IMR-90 (cell line): Measurements from ENCODE around the gene PRKAG2. TPM values are rescaled to one million over a fixed set of nuclear protein-coding genes. Genes with fewer than 3 reads are reported as not detected.

ENCODE experiments used
- ATAC-seq: fragments of 200-7000 bp; cut with Tn5 transposase; 2 replicates; pipeline ENCODE4 v1.9.1; 2020; ENCODE audit warnings: low read depth, mild to moderate bottlenecking, moderate library complexity
- BruUV-seq: library from RNA; stranded (reverse); fragments of 400-500 nt; replicated peaks from 2 replicates; lab custom pipeline; 2021; lab: Mats Ljungman, UMichigan
- CTCF ChIA-PET: fragments of 300-600 bp; formaldehyde crosslinking; extraction: SDS; loops from one replicate; lab custom pipeline; 2021; ENCODE audit warnings: antibody characterized with exemption; lab: Yijun Ruan, JAX
- POLR2A ChIA-PET: fragments of 300-600 bp; sonication (Branson Sonifier 250); formaldehyde crosslinking; loops from one replicate; lab custom pipeline; 2022; ENCODE audit warnings: antibody characterized with exemption; ENCODE audit not compliant: unreplicated experiment; lab: Charles Lee
- DNase-seq: peaks from one replicate; pipeline ENCODE4 v3.0.0; 2013
- H2AFZ ChIP-seq: replicated peaks from 2 replicates; pipeline ENCODE3; 2013; ENCODE audit warnings: low read length, mild to moderate bottlenecking; ENCODE audit not compliant: poor library complexity
- H2AK5ac ChIP-seq: 2 replicates; pipeline ENCODE4 v1.6.1; 2013; ENCODE audit warnings: low read depth, low read length, inconsistent platforms
- H2AK9ac ChIP-seq: replicated peaks from 2 replicates; pipeline ENCODE3; 2013; ENCODE audit warnings: mild to moderate bottlenecking, low read depth, low read length, moderate library complexity; ENCODE audit not compliant: poor library complexity
- H2BK120ac ChIP-seq: 2 replicates; pipeline ENCODE4 v1.6.1; 2013; ENCODE audit warnings: low read depth, low read length, inconsistent platforms
- H2BK15ac ChIP-seq: 3 replicates; pipeline ENCODE4 v1.6.1; 2013; ENCODE audit warnings: low read depth, low read length, inconsistent platforms
- H2BK20ac ChIP-seq: 2 replicates; pipeline ENCODE4 v1.6.1; 2013; ENCODE audit warnings: low read depth, mild to moderate bottlenecking, inconsistent platforms, low read length, moderate library complexity
- H2BK5ac ChIP-seq: 2 replicates; pipeline ENCODE4 v1.6.1; 2013; ENCODE audit warnings: mild to moderate bottlenecking, low read depth, low read length, inconsistent platforms; ENCODE audit not compliant: poor library complexity, severe bottlenecking
- H3K14ac ChIP-seq: replicated peaks from 2 replicates; pipeline ENCODE4 v1.6.1; 2013; ENCODE audit warnings: low read depth, low read length, inconsistent platforms
- H3K18ac ChIP-seq: 2 replicates; pipeline ENCODE4 v1.6.1; 2013; ENCODE audit warnings: low read depth, low read length, control low read depth
- H3K23ac ChIP-seq: 2 replicates; pipeline ENCODE4 v1.6.1; 2013; ENCODE audit warnings: low read depth, low read length, inconsistent platforms
- H3K27ac ChIP-seq: 2 replicates; pipeline ENCODE4 v1.5.1; 2013; ENCODE audit warnings: mild to moderate bottlenecking, control low read depth, low read length; ENCODE audit not compliant: insufficient read depth
- H3K27me3 ChIP-seq: 2 replicates; pipeline ENCODE4 v1.6.1; 2013; ENCODE audit warnings: low read length; ENCODE audit not compliant: control insufficient read depth, insufficient read depth
- H3K36me3 ChIP-seq: 2 replicates; pipeline ENCODE4 v1.6.1; 2013; ENCODE audit warnings: low read length, mixed read lengths; ENCODE audit not compliant: control insufficient read depth, insufficient read depth
- H3K4ac ChIP-seq: 2 replicates; pipeline ENCODE4 v1.6.1; 2013; ENCODE audit warnings: low read depth, low read length, inconsistent platforms
- H3K4me1 ChIP-seq: 2 replicates; pipeline ENCODE4 v1.6.1; 2013; ENCODE audit warnings: low read length, mixed read lengths; ENCODE audit not compliant: control insufficient read depth, insufficient read depth
- H3K4me2 ChIP-seq: 2 replicates; pipeline ENCODE4 v1.6.1; 2013; ENCODE audit warnings: low read depth, mild to moderate bottlenecking, control low read depth, low read length, moderate library complexity
- H3K4me3 ChIP-seq: 2 replicates; pipeline ENCODE4 v1.5.1; 2013; ENCODE audit warnings: low read depth, mild to moderate bottlenecking, control low read depth, low read length, moderate library complexity; ENCODE audit not compliant: insufficient read depth
- H3K56ac ChIP-seq: 2 replicates; pipeline ENCODE4 v1.6.1; 2013; ENCODE audit warnings: low read length, inconsistent platforms; ENCODE audit not compliant: insufficient read depth; ENCODE audit errors: extremely low read depth
- H3K79me1 ChIP-seq, 2 experiments: 2 replicates each; pipeline ENCODE4 v1.6.1; 2013; ENCODE audit warnings: low read length in 2 of 2, inconsistent platforms in 1 of 2, low read depth in 1 of 2
- H3K9ac ChIP-seq: 2 replicates; pipeline ENCODE4 v1.6.1; 2013; ENCODE audit warnings: low read depth, low read length, control low read depth
- H3K9me1 ChIP-seq: 2 replicates; pipeline ENCODE4 v1.6.1; 2013; ENCODE audit warnings: low read length, inconsistent platforms; ENCODE audit not compliant: insufficient read depth
- H3K9me3 ChIP-seq: 2 replicates; pipeline ENCODE4 v1.6.1; 2013; ENCODE audit warnings: low read length; ENCODE audit not compliant: control insufficient read depth, insufficient read depth
- H4K20me1 ChIP-seq: 2 replicates; pipeline ENCODE4 v1.6.1; 2013; ENCODE audit warnings: low read length, inconsistent platforms; ENCODE audit not compliant: insufficient read depth
- H4K5ac ChIP-seq: 2 replicates; pipeline ENCODE4 v1.6.1; 2013; ENCODE audit warnings: mild to moderate bottlenecking, low read depth, low read length, control low read depth
- H4K8ac ChIP-seq, 2 experiments: 2 replicates each; pipeline ENCODE4 v1.6.1; 2013; ENCODE audit warnings: low read depth in 2 of 2, low read length in 2 of 2, control low read depth in 1 of 2, inconsistent platforms in 1 of 2
- H4K91ac ChIP-seq: 2 replicates; pipeline ENCODE4 v1.6.1; 2013; ENCODE audit warnings: low read depth, low read length, inconsistent platforms; ENCODE audit not compliant: insufficient read depth
- BHLHE40 ChIP-seq: fragments of 150-350 bp; IDR thresholded peaks from 2 replicates; pipeline ENCODE4 v1.6.1; 2016; ENCODE audit warnings: mild to moderate bottlenecking, low read depth, low read length
- CEBPB ChIP-seq: IDR thresholded peaks from 2 replicates; pipeline ENCODE4 v1.6.1; 2012; ENCODE audit warnings: low read depth, low read length, improper control_type of control experiment
- CHD1 ChIP-seq: IDR thresholded peaks from 2 replicates; pipeline ENCODE4 v1.6.1; 2012; ENCODE audit warnings: low read depth, low read length, improper control_type of control experiment
- CTCF ChIP-seq: conservative IDR thresholded peaks from 2 replicates; pipeline ENCODE4 v1.5.1; 2012; ENCODE audit warnings: mild to moderate bottlenecking, low read depth, low read length, improper control_type of control experiment
- ELK1 ChIP-seq: fragments of 150-350 bp; IDR thresholded peaks from 2 replicates; pipeline ENCODE4 v1.6.1; 2016; ENCODE audit warnings: low read depth, mild to moderate bottlenecking, low read length, moderate library complexity, borderline replicate concordance
- FOS ChIP-seq: fragments of 150-350 bp; IDR thresholded peaks from 2 replicates; pipeline ENCODE4 v1.6.1; 2016; ENCODE audit warnings: low read depth, low read length
- MAFK ChIP-seq: IDR thresholded peaks from 2 replicates; pipeline ENCODE4 v1.6.1; 2012; ENCODE audit warnings: low read depth, low read length, improper control_type of control experiment
- MAZ ChIP-seq: IDR thresholded peaks from 2 replicates; pipeline ENCODE4 v1.6.1; 2012; ENCODE audit warnings: low read depth, mild to moderate bottlenecking, low read length, improper control_type of control experiment, moderate library complexity, borderline replicate concordance
- MXI1 ChIP-seq: IDR thresholded peaks from 2 replicates; pipeline ENCODE4 v1.6.1; 2012; ENCODE audit warnings: low read depth, mild to moderate bottlenecking, low read length, moderate library complexity, borderline replicate concordance
- NFE2L2 ChIP-seq: fragments of 150-350 bp; IDR thresholded peaks from 2 replicates; pipeline ENCODE4 v1.6.1; 2016; ENCODE audit warnings: low read depth, mild to moderate bottlenecking, low read length
- POLR2A ChIP-seq: IDR thresholded peaks from 2 replicates; pipeline ENCODE4 v1.6.1; 2012; ENCODE audit warnings: mild to moderate bottlenecking, low read depth, low read length
- RAD21 ChIP-seq: IDR thresholded peaks from 2 replicates; pipeline ENCODE4 v1.6.1; 2012; ENCODE audit warnings: low read length, improper control_type of control experiment
- RCOR1 ChIP-seq: IDR thresholded peaks from 2 replicates; pipeline ENCODE4 v1.6.1; 2012; ENCODE audit warnings: mild to moderate bottlenecking, low read length, improper control_type of control experiment; ENCODE audit not compliant: insufficient replicate concordance
- SMC3 ChIP-seq: fragments of 150-350 bp; IDR thresholded peaks from 2 replicates; pipeline ENCODE4 v1.6.1; 2016; ENCODE audit warnings: low read depth, mild to moderate bottlenecking, antibody characterized with exemption, low read length, moderate library complexity
- WGBS, 2 experiments: methylation state at CpG; one replicate each; pipeline versions ENCODE4 v1.1.5 to v1.1.7; 2013; ENCODE audit warnings: missing lambda C conversion rate in 2 of 2; ENCODE audit not compliant: insufficient read length in 1 of 2; ENCODE audit errors: extremely low coverage in 2 of 2; 5-methylcytosine and 5-hydroxymethylcytosine counted together
- dilution Hi-C: fragments of 300-500 bp; cut with HindIII; formaldehyde crosslinking; loops from one replicate; pipeline ENCODE4 v1.14.3; 2018; ENCODE audit warnings: low sequenced_read_pairs; ENCODE audit not compliant: unreplicated experiment
- in situ Hi-C: fragments of 300-500 bp; cut with MboI; formaldehyde crosslinking; loops from 3 replicates; pipeline ENCODE4 v1.14.3; 2019; ENCODE audit warnings: low sequenced_read_pairs, inconsistent platforms, mixed read lengths
- intact Hi-C: fragments of 100-400 bp; cut with micrococcal nuclease; formaldehyde crosslinking; loops from 2 replicates; pipeline ENCODE4 v1.10.0; 2022
- polyA plus RNA-seq, 3 experiments: library from polyadenylated mRNA; depleted of rRNA; stranded (reverse); fragments of >200 nt; gene quantifications; 2 replicates each; pipeline ENCODE4 v1.2.3, GENCODE V29; 2012; ENCODE audit warnings: low replicate concordance in 1 of 3
- total RNA-seq: library from RNA; depleted of rRNA; stranded (reverse); fragments of >200 nt; gene quantifications from 2 replicates; pipeline ENCODE4 v1.2.3, GENCODE V29; 2012
- TF ChIP-seq, protein P1 (sequence below): fragments of 150-350 bp; IDR thresholded peaks from 2 replicates; pipeline ENCODE4 v1.6.1; 2017; ENCODE audit warnings: mild to moderate bottlenecking, antibody characterized with exemption, low read length, low read depth

Gene PRKAG2
- total and polyA plus RNA-seq, 2 of the 4 experiments (the other 2 are of a cell fraction) = 15.4 to 21.6 TPM

- Histone ChIP-seq H2BK20ac (no peak overlapping the region), H3K4me2 (no peak overlapping the region), H3K27me3 (peaks cover 38% of the 10 kb centered on the region), H3K14ac (no peak overlapping the region), H3K9ac (no peak overlapping the region), H3K4me3 (no peak overlapping the region), H2AFZ (no peak overlapping the region), H4K91ac (no peak overlapping the region), H3K18ac (no peak overlapping the region), H3K56ac (no peak overlapping the region), H2AK9ac (no peak overlapping the region), H4K5ac (no peak overlapping the region), H3K4ac (no peak overlapping the region), H3K79me1 (no peaks in the 10 kb centered on the region), H4K20me1 (no peaks in the 10 kb centered on the region), H2BK5ac (no peak overlapping the region), H3K9me3 (no peaks in the 10 kb centered on the region), H2BK120ac (no peak overlapping the region), H3K4me1 (no peaks in the 10 kb centered on the region), H2AK5ac (no peak overlapping the region), H3K27ac (no peak overlapping the region), H2BK15ac (no peak overlapping the region), H4K8ac (no peak overlapping the region), H3K9me1 (no peaks in the 10 kb centered on the region), H3K23ac (no peak overlapping the region), H3K36me3 (no peaks in the 10 kb centered on the region)
- TF ChIP-seq NFE2L2 (no peak), BHLHE40 (no peak), MAFK (no peak), MXI1 (no peak), FOS (no peak), MAZ (no peak), RAD21 (no peak), CHD1 (no peak), CTCF (no peak), RCOR1 (no peak), POLR2A (no peak), CEBPB (no peak), SMC3 (no peak), ELK1 (no peak)
- TF ChIP-seq, protein P1, sequence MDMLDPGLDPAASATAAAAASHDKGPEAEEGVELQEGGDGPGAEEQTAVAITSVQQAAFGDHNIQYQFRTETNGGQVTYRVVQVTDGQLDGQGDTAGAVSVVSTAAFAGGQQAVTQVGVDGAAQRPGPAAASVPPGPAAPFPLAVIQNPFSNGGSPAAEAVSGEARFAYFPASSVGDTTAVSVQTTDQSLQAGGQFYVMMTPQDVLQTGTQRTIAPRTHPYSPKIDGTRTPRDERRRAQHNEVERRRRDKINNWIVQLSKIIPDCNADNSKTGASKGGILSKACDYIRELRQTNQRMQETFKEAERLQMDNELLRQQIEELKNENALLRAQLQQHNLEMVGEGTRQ = no peak
- ChIA-PET CTCF (no interaction called here), POLR2A (no interaction called here)
- ATAC-seq (no peak), DNase-seq (no peak)
- intact Hi-C loops = no loop called here
- dilution Hi-C loops = no loop called here
- BruUV-seq = no TSS peak
- in situ Hi-C loops = no loop called here
- WGBS, 2 experiments = 53% methylated on average over 5 of the region's 18 CpGs; no CpG with 5 or more reads in 1 of the 2 experiments
These were observed 22.8 kb downstream of the PRKAG2 start for GRCh38 chr7:151853896-151854719.
